Activated naive CD4-positive, alpha-beta T cell treated with anti-CD3 and anti-CD28 coated beads, Interleukin-2, amount 50 U/mL, for 72 hours (primary cell): ENCODE measurements around the gene ARMC8. TPM values are rescaled to one million over a fixed set of nuclear protein-coding genes. Genes with fewer than 3 reads are reported as not detected.
A peak's percentile ranks its signal among the peaks of the same experiment; 100 is the strongest.

Experiments
- ATAC-seq, 2 donors: fragments of 150-1000 bp; cut with Tn5 transposase; 2 replicates each; pipeline ENCODE4 v1.10.0; 2021; ENCODE audit warnings: mild to moderate bottlenecking in 2 of 2, moderate library complexity in 2 of 2
- DNase-seq, 2 donors: peaks; one replicate each; pipeline ENCODE4 v3.0.0; 2021 to 2022; ENCODE audit warnings: low spot score in 2 of 2
- H3K27ac Mint-ChIP-seq, 2 donors: one replicate each; pipeline ENCODE4 v1.8.0; 2022; ENCODE audit warnings: mild to moderate bottlenecking in 2 of 2, mixed read lengths in 2 of 2
- H3K36me3 Mint-ChIP-seq, 2 donors: one replicate each; pipeline ENCODE4 v1.8.0; 2022; ENCODE audit warnings: mixed read lengths in 2 of 2
- H3K9me3 Mint-ChIP-seq, 2 donors: one replicate each; pipeline ENCODE4 v1.8.0; 2022; ENCODE audit warnings: mixed read lengths in 2 of 2
- total RNA-seq, 2 donors: library from RNA; stranded (reverse); gene quantifications; one replicate each; pipeline ENCODE4 v1.2.3, GENCODE V29; 2022

The ARMC8 gene
- total RNA-seq, 2 donors from 2014 or later, result 38.3 to 39.0 TPM

GRCh38 chr3:138260611-138261010 is 73.5 kb downstream of the ARMC8 start:
- no peak for ATAC-seq

DNA sequence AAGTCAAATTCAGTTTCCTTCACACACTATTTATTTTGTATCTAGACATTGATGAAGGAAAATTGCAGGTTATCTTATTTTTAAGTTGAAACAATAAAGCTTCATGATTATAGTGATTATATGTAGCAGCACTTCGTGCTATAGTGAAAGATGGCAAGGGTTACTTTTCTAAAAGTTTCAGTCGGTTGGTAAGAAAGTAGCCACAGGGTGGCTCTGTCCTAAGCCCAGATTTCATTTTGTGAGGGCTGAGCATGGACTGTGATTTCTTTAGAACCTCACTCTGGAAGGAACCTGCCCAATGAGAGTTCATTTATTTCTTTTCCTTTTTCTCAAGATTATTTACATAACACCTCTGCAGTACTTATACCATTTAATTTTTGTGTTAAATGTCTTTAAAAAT is 76.0 kb downstream of the ARMC8 start:
- Mint-ChIP-seq H3K36me3 (no peaks in the 10 kb centered on the region), H3K9me3 (no peaks in the 10 kb centered on the region), H3K27ac (no peak overlapping the region)
- no peak for DNase-seq
- ATAC-seq, result no peak

More at GRCh38 chr3:138260611-138261010, 73.5 kb downstream of the ARMC8 start:
- H3K9me3 Mint-ChIP-seq, result no peaks in the 10 kb centered on the region
- no peak for DNase-seq
- no peak overlapping the region for H3K27ac Mint-ChIP-seq
- no peaks in the 10 kb centered on the region for H3K36me3 Mint-ChIP-seq

DNA sequence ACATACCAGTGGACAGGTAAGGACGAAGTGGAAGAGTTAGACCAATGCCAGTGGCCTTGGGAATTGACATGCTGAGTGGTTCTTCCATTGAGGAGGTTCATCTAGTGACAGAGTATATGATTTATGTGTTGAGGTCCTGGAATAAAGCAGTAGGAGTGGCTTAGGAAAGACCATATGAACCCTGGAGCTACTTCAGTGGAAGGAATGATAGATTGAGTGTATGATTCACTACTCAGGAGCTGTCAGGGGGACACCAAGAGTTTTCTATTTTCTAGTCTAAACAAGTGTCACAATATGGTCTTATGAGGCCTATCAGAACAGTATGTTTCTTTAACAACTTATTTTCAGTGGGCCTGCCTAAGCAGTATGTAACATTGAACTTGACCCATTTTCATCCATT is 78.6 kb downstream of the ARMC8 start:
- DNase-seq, result no peak
- no peak for ATAC-seq
- no peaks in the 10 kb centered on the region for H3K36me3 Mint-ChIP-seq
- H3K9me3 Mint-ChIP-seq, result no peaks in the 10 kb centered on the region
- no peak overlapping the region for H3K27ac Mint-ChIP-seq

GRCh38 chr3:138267083-138267482 is 80.0 kb downstream of the ARMC8 start:
- DNase-seq, result no peak
- Mint-ChIP-seq H3K36me3 (no peaks in the 10 kb centered on the region), H3K9me3 (no peaks in the 10 kb centered on the region), H3K27ac (no peak overlapping the region)
- no peak for ATAC-seq

GRCh38 chr3:138270245-138270644 is 83.1 kb downstream of the ARMC8 start:
- no peaks in the 10 kb centered on the region for H3K9me3 Mint-ChIP-seq

GRCh38 chr3:138271189-138271794 is 84.2 kb downstream of the ARMC8 start:
- ATAC-seq (peak; percentile 36 to 96), DNase-seq (no peak)
- H3K27ac Mint-ChIP-seq, result peak overlapping the region; percentile 21 to 91
- H3K9me3 Mint-ChIP-seq, result no peaks in the 10 kb centered on the region
- peaks cover 19 to 23% of the 10 kb centered on the region in 2 donors for H3K36me3 Mint-ChIP-seq

More at GRCh38 chr3:138270245-138270644, 83.1 kb downstream of the ARMC8 start:
- ATAC-seq (no peak), DNase-seq (no peak)
- H3K27ac Mint-ChIP-seq, result no peak overlapping the region
- H3K36me3 Mint-ChIP-seq, result peaks cover 19 to 23% of the 10 kb centered on the region in 2 donors

DNA sequence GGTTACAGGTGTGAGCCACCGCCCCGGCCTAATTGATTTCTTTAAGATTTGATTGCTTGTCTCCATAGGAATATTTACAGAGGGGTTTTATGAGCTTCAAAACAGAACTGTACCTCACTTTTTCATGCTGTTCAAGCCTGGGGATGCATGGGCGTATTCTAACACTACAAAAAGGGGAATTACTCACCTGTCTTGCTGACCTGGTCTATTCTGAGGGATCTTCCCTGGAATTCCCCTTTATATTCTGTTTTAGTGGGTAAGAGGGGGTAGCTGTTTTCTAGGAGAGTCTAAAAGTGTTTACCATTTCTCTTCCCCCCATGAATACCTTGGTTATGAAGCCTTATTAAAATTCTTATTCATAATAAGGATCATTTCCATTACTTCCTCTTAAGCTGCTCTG is 94.5 kb downstream of the ARMC8 start:
- Mint-ChIP-seq H3K27ac (no peak overlapping the region), H3K36me3 (peaks cover 5% of the 10 kb centered on the region in 2 donors), H3K9me3 (no peaks in the 10 kb centered on the region)
- ATAC-seq, result no peak
- DNase-seq, result no peak

- no peak for ATAC-seq
- Mint-ChIP-seq H3K36me3 (peaks cover 5% of the 10 kb centered on the region in 2 donors), H3K27ac (no peak overlapping the region), H3K9me3 (no peaks in the 10 kb centered on the region)
- DNase-seq, result no peak
Observed at GRCh38 chr3:138282836-138283235, 95.7 kb downstream of the ARMC8 start.

DNA sequence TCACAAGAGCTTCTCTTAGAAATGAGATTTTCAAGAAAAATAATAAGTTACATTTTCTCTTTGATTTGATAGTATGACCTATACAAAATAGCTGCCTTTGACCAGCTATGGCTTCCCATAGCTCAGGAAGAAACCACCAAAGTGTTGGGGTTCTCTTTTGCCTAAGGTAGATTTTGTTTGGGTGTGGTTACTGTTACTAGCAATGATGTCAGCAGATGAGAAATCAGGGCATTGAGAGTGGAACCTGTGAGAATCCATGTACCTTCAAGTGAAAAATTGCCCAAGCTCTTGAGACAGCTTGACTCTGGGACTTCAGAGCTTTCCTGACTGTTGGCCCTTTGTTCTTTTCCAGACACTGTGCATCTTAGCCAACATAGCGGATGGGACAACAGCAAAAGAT is 97.0 kb downstream of the ARMC8 start:
- DNase-seq, result no peak
- H3K27ac Mint-ChIP-seq, result no peak overlapping the region
- peaks cover 5 to 8% of the 10 kb centered on the region in 2 donors for H3K36me3 Mint-ChIP-seq
- ATAC-seq, result peak in 1 of 2 donors; percentile 61
- H3K9me3 Mint-ChIP-seq, result no peaks in the 10 kb centered on the region

GRCh38 chr3:138284957-138285477 is 97.9 kb downstream of the ARMC8 start:
- Mint-ChIP-seq H3K9me3 (peaks cover 0 to 5% of the 10 kb centered on the region in 2 donors), H3K27ac (no peak overlapping the region), H3K36me3 (peaks cover 10 to 18% of the 10 kb centered on the region in 2 donors)
- no peak for DNase-seq
- ATAC-seq, result no peak

GRCh38 chr3:138289260-138289659 is 102.2 kb downstream of the ARMC8 start:
- DNase-seq (no peak), ATAC-seq (peak in 1 of 2 donors; percentile 40)
- Mint-ChIP-seq H3K27ac (peak overlapping the region; percentile 48 to 65), H3K9me3 (peaks cover 0 to 7% of the 10 kb centered on the region in 2 donors), H3K36me3 (peaks cover 7 to 46% of the 10 kb centered on the region in 2 donors)

GRCh38 chr3:138289701-138290100 is 102.6 kb downstream of the ARMC8 start:
- no peak for DNase-seq
- Mint-ChIP-seq H3K27ac (peak overlapping the region; percentile 48 to 73), H3K36me3 (peaks cover 7 to 50% of the 10 kb centered on the region in 2 donors), H3K9me3 (peaks cover 0 to 7% of the 10 kb centered on the region in 2 donors)
- ATAC-seq, result peak; percentile 68 to 70

GRCh38 chr3:138296639-138297038 is 109.5 kb downstream of the ARMC8 start:
- H3K9me3 Mint-ChIP-seq, result peaks cover 0 to 9% of the 10 kb centered on the region in 2 donors
- H3K27ac Mint-ChIP-seq, result peak overlapping the region; percentile 79 to 94
- ATAC-seq (peak; percentile 88 to 96), DNase-seq (peak in 1 of 2 donors; percentile 55)
- peaks cover 5 to 61% of the 10 kb centered on the region in 2 donors for H3K36me3 Mint-ChIP-seq

- peak overlapping the region; percentile 79 to 94 for H3K27ac Mint-ChIP-seq
- peaks cover 0 to 9% of the 10 kb centered on the region in 2 donors for H3K9me3 Mint-ChIP-seq
- peaks cover 5 to 58% of the 10 kb centered on the region in 2 donors for H3K36me3 Mint-ChIP-seq
- DNase-seq (peak in 1 of 2 donors; percentile 22), ATAC-seq (peak; percentile 54 to 59)
Observed at GRCh38 chr3:138297059-138297607, 110.0 kb downstream of the ARMC8 start.

DNA sequence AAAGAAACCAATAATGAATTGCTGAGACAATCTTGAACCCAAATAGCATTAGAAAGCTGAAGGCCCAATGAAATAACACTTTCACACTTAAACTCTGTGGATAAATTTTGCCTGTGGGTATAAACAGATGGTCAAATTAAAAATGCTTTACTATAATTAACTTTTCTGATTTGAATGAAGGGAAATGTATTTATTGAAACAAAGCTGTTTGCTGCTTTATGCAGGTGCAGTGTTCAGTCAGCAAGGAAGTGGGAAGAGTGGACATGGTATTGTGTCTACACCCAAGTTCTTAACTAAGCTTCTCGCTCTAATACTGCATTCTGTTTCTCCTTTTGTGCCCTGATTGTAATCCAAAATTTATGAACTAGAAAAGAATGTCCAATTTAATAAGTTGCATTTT is 110.8 kb downstream of the ARMC8 start:
- no peak for ATAC-seq
- no peak for DNase-seq
- Mint-ChIP-seq H3K36me3 (peaks cover 5 to 52% of the 10 kb centered on the region in 2 donors), H3K9me3 (peaks cover 0 to 9% of the 10 kb centered on the region in 2 donors), H3K27ac (peak overlapping the region; percentile 79 to 94)

DNA sequence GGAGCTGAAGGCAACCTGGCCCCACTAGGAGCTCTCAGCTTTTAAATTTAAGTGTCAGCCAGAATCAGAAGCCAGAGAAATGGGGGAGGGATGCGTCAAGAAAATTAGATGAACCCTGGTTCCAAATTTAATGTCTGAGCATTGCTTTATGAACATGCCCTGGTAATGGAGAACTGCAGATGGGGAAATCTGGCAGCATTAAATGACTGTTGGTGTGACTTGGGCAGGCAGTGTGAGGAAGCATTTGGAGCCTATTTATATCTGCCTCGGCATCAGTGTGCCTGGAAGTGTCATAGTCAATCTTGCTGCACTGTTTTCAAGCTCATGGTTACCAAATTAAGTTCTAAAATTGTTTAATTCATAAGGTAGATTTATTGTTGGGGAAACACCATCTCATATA is 113.5 kb downstream of the ARMC8 start:
- ATAC-seq (no peak), DNase-seq (no peak)
- H3K36me3 Mint-ChIP-seq, result peaks cover 4 to 25% of the 10 kb centered on the region in 2 donors
- no peak overlapping the region for H3K27ac Mint-ChIP-seq
- H3K9me3 Mint-ChIP-seq, result peaks cover 0 to 6% of the 10 kb centered on the region in 2 donors

DNA sequence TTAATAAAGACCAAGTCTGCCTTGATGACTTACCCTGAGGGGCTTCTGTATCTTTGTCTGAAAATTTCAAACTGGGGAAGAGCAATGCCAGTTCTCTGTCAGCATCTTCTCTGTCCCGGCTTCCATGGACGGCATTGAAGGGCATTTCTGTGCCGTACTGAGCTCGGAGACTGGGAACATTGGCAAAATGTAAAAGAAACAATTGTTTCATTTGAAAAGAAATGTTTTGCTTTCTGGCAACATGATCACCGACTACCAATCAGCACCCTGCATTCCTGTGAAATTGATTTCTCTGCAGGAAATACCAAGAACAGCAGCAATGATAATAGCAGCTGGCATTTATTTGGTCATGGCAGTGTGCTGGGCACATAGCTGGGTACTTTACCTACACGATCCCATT is 116.4 kb downstream of the ARMC8 start:
- ATAC-seq (no peak), DNase-seq (no peak)
- peaks cover 17 to 33% of the 10 kb centered on the region in 2 donors for H3K36me3 Mint-ChIP-seq
- H3K27ac Mint-ChIP-seq, result no peak overlapping the region
- peaks cover 15 to 18% of the 10 kb centered on the region in 2 donors for H3K9me3 Mint-ChIP-seq
